MCF 10A (cell line): ENCODE results near the gene TMEM59L. TPM values are rescaled to one million over a fixed set of nuclear protein-coding genes. Genes with fewer than 3 reads are reported as not detected.

ENCODE experiments used
- BruUV-seq: library from RNA; stranded (reverse); fragments of 400-500 nt; replicated peaks from 2 replicates; lab custom pipeline; 2021; lab: Mats Ljungman, UMichigan
- CTCF ChIA-PET: fragments of 300-600 bp; sonication (Branson Sonifier 250); formaldehyde crosslinking; extraction: SDS; loops from one replicate; lab custom pipeline; 2021; ENCODE audit warnings: antibody characterized with exemption, inconsistent platforms; lab: Yijun Ruan, JAX
- POLR2A ChIA-PET: fragments of 300-600, 350-650 bp; sonication (Branson Sonifier 250); formaldehyde crosslinking; extraction: SDS; loops from one replicate; lab custom pipeline; 2020; ENCODE audit warnings: antibody characterized with exemption, inconsistent platforms; lab: Yijun Ruan, JAX
- DNase-seq: peaks from one replicate; pipeline ENCODE4 v3.0.0-alpha.2; 2018; ENCODE audit not compliant: unreplicated experiment
- H3K27ac Mint-ChIP-seq: one replicate; pipeline ENCODE4 v1.8.0; 2022; ENCODE audit warnings: mild to moderate bottlenecking, low read depth, mixed read lengths; ENCODE audit not compliant: unreplicated experiment
- H3K27me3 Mint-ChIP-seq: one replicate; pipeline ENCODE4 v1.8.0; 2022; ENCODE audit warnings: mixed read lengths; ENCODE audit not compliant: insufficient read depth, unreplicated experiment
- H3K36me3 Mint-ChIP-seq: one replicate; pipeline ENCODE4 v1.8.0; 2022; ENCODE audit warnings: mild to moderate bottlenecking, moderate library complexity, mixed read lengths; ENCODE audit not compliant: insufficient read depth, unreplicated experiment
- H3K4me1 Mint-ChIP-seq: one replicate; pipeline ENCODE4 v1.8.0; 2022; ENCODE audit warnings: mixed read lengths; ENCODE audit not compliant: insufficient read depth, unreplicated experiment
- H3K4me3 Mint-ChIP-seq: one replicate; pipeline ENCODE4 v1.8.0; 2022; ENCODE audit warnings: mild to moderate bottlenecking, moderate library complexity, mixed read lengths; ENCODE audit not compliant: unreplicated experiment
- H3K9me3 Mint-ChIP-seq: one replicate; pipeline ENCODE4 v1.8.0; 2022; ENCODE audit warnings: mixed read lengths; ENCODE audit not compliant: unreplicated experiment
- intact Hi-C: fragments of 100-400 bp; cut with micrococcal nuclease; formaldehyde crosslinking; loops from 2 replicates; pipeline ENCODE4 v1.14.1; 2022
- total RNA-seq: library from RNA; stranded (reverse); gene quantifications from 2 replicates; pipeline ENCODE4 v1.2.3, GENCODE V29; 2022
- TF ChIP-seq, protein P1 (sequence below): fragments of 200-600 bp; IDR thresholded peaks from one replicate; pipeline ENCODE4 v1.8.0; 2022; ENCODE audit warnings: antibody characterized with exemption, mild to moderate bottlenecking; ENCODE audit not compliant: unreplicated experiment

The TMEM59L gene
- total RNA-seq, 1 experiment from 2014 or later, result 0.33 TPM

DNA sequence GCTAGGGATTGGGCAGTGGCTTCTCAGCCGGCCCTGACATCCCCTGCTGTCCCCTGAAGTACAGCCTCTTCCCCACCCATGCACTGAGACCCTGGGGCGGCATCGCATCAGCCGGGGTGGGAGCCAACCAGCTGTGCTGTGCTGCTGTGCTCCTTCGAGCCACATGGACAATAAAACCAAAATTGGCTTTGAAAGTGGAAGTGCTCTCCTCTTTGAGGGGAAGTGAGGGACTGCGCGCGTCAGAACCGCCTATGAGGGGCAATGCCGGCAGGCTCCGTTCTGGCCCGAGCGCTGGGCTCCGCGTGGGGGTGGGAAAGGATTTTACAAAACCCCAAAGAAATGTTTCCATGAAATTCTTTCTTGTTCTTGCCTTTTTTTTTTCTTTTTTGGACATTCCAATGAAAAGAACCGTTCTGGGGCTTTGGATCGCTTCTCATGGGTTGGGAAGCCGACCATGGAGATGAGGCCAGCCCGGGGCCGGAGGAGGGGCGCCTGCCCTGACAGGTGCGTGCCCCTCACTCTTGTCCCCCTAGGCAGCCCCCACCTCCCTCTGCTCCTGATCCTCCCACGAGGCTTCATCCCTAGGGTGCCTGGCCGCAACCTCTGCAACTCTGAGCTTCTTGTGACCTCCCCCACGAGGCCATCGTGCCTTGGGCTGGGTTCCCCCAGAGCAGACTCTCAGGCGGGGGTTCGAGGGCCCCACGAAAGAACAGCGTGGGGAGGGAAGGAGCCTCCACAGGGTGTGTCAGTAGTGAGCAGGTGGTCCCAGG, 46.8 kb downstream of the TMEM59L start:
- intact Hi-C loops, result no loop called here
- ChIA-PET POLR2A (no interaction called here), CTCF (no interaction called here)
- Mint-ChIP-seq H3K4me3 (no peak overlapping the region), H3K4me1 (peaks cover 7% of the 10 kb centered on the region), H3K9me3 (no peaks in the 10 kb centered on the region), H3K27me3 (peaks cover 18% of the 10 kb centered on the region), H3K27ac (no peak overlapping the region), H3K36me3 (peaks cover 12% of the 10 kb centered on the region)
- no TSS peak for BruUV-seq
- TF ChIP-seq, protein P1, sequence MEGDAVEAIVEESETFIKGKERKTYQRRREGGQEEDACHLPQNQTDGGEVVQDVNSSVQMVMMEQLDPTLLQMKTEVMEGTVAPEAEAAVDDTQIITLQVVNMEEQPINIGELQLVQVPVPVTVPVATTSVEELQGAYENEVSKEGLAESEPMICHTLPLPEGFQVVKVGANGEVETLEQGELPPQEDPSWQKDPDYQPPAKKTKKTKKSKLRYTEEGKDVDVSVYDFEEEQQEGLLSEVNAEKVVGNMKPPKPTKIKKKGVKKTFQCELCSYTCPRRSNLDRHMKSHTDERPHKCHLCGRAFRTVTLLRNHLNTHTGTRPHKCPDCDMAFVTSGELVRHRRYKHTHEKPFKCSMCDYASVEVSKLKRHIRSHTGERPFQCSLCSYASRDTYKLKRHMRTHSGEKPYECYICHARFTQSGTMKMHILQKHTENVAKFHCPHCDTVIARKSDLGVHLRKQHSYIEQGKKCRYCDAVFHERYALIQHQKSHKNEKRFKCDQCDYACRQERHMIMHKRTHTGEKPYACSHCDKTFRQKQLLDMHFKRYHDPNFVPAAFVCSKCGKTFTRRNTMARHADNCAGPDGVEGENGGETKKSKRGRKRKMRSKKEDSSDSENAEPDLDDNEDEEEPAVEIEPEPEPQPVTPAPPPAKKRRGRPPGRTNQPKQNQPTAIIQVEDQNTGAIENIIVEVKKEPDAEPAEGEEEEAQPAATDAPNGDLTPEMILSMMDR, result no peak
- DNase-seq, result no peak

DNA sequence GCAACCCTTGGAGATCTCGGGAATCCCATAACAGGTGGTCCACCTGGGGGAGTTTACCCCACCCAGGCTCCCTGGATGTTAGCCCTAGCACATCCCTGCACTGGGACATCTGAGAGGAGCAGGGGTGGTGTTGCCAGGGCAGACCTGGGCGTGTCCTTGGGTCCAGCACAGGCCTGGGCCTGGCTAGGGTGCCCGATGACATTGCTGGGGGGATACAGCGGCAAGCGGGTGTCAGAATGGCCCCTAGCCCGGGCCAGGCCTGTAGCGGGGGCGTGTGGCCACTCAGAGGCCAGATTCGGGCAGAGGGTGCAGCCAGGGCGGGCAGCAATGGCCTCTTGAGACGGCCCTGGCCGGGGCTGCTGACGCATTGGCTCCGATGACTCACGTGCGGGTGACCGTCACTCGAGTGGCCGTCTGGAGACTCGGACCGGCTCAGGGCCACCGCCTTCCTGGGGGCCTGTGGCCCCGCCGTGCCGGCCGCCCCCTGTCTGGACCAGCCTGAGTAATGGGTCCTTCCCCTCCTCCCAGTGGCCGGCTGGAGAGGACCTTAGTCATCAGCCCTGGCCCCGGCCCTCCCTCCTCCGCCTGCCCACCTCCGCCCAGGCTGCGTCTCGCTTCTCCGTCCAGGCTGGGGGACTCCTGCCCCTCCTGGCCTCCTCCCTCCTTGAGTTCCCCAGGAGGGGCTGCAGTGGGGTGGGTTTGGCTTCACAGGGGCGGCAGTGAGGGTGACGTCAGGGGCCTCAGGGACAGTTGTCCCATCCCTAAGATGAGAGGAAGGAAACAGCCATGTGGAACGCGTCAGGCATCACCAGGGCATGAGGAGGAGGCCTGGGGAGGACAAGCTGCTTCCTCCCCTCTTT, 47.6 kb downstream of the TMEM59L start:
- ChIA-PET CTCF (no interaction called here), POLR2A (no interaction called here)
- no peak overlapping the region for H3K4me3 Mint-ChIP-seq
- TF ChIP-seq, protein P1, result no peak
- BruUV-seq, result no TSS peak
- peaks cover 17% of the 10 kb centered on the region for H3K36me3 Mint-ChIP-seq
- peak; percentile 46 for DNase-seq
- intact Hi-C loops, result no loop called here
- peaks cover 18% of the 10 kb centered on the region for H3K27me3 Mint-ChIP-seq
- H3K27ac Mint-ChIP-seq, result no peak overlapping the region
- H3K9me3 Mint-ChIP-seq, result no peaks in the 10 kb centered on the region
- H3K4me1 Mint-ChIP-seq, result peaks cover 7% of the 10 kb centered on the region

DNA sequence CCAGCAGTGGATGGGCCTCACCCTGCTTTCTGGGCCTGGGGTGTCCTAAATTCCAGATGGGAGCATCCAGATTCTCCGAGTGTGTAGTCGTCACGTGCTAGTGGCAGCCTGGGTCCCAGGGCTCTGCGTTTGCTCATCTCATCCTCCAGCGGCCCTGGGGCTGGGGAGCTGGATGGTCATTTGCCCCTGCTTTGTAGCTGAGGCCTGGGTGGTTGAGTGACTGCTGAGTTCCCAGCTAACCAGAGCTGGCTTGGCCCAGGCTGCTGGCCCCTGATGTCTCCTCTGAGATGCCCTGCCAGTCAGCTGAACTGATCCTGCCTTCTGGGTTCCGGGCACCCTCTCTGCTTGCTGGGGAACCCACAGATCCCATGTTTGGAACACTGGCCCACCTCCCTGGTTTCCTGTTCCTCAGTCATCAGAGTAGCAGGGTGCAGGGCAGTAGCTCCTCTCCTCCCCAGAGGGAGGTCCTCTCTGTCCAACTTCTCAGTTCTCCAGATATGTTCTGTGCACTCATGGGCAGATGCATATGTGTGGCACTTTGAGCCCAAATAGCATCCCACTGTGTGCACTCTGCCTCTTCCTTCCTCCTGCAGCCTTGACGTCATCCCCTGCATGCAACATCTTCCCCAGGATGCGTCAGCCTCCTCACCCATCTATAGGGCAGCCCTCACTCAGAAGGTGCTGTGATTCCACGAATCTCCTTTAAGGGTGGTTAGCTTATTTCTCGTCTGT, 48.4 kb downstream of the TMEM59L start:
- BruUV-seq, result no TSS peak
- no peak for DNase-seq
- POLR2A ChIA-PET, result no interaction called here
- Mint-ChIP-seq H3K27me3 (peaks cover 18% of the 10 kb centered on the region), H3K4me3 (no peak overlapping the region), H3K4me1 (peaks cover 7% of the 10 kb centered on the region), H3K9me3 (no peaks in the 10 kb centered on the region), H3K27ac (no peak overlapping the region), H3K36me3 (peaks cover 17% of the 10 kb centered on the region)
- CTCF ChIA-PET, result interaction anchor here (0.6 to 1.2 kb wide), 3 partner anchors 72 to 87 kb away, joined by 3 to 4 read pairs (median 3); partner anchors contain the start of gene REX1BD
- TF ChIP-seq, protein P1, result no peak
- intact Hi-C loops, result no loop called here
